Urinary bladder (tissue), 4 donors: Measurements from ENCODE around the gene MEIS2. TPM values are rescaled to one million over a fixed set of nuclear protein-coding genes. Genes with fewer than 3 reads are reported as not detected.

Experiments used
- DNase-seq: peaks from one replicate; pipeline ENCODE4 v3.0.0-alpha.2; 2015; ENCODE audit errors: extremely low spot score
- H3K27ac ChIP-seq: one replicate; pipeline ENCODE4 v1.5.1; 2013; ENCODE audit warnings: low read depth, mild to moderate bottlenecking, moderate library complexity
- H3K36me3 ChIP-seq: one replicate; pipeline ENCODE4 v1.6.1; 2013; ENCODE audit warnings: mild to moderate bottlenecking, moderate library complexity; ENCODE audit not compliant: insufficient read depth
- H3K4me1 ChIP-seq: one replicate; pipeline ENCODE4 v1.6.1; 2013; ENCODE audit warnings: mild to moderate bottlenecking, moderate library complexity; ENCODE audit not compliant: insufficient read depth
- H3K4me3 ChIP-seq: one replicate; pipeline ENCODE4 v1.5.1; 2013; ENCODE audit warnings: low read depth, low read length
- WGBS: extraction: QIAGEN DNeasy Blood & Tissue Kit; methylation state at CpG from one replicate; pipeline ENCODE4 v1.1.7; 2013; 5-methylcytosine and 5-hydroxymethylcytosine counted together
- polyA plus RNA-seq: library from polyadenylated mRNA; stranded (reverse); fragments of 200-250 nt; gene quantifications from one replicate; pipeline ENCODE4 v1.2.3, GENCODE V29; 2013
- total RNA-seq: library from RNA; depleted of rRNA; stranded (reverse); fragments of >200 nt; gene quantifications from one replicate; pipeline ENCODE4 v1.2.3, GENCODE V29; 2014
- donor health status: healthy with polysubstance abuse.
- donor health status: healthy.

The MEIS2 gene
- total and polyA plus RNA-seq, 2 donors, result 79.8 to 163 TPM

- H3K27ac ChIP-seq, result no peak overlapping the region
Measured at GRCh38 chr15:37131621-37132020, 31.3 kb upstream of the MEIS2 start.

GRCh38 chr15:37130356-37130755, 30.0 kb upstream of the MEIS2 start:
- no peak overlapping the region for H3K27ac ChIP-seq
- WGBS, result 86% methylated on average over 4 of the region's 4 CpGs
- H3K4me1 ChIP-seq, result no peaks in the 10 kb centered on the region
- no peaks in the 10 kb centered on the region for H3K36me3 ChIP-seq
- no peak overlapping the region for H3K4me3 ChIP-seq
- DNase-seq, result no peak

More at GRCh38 chr15:37131621-37132020, 31.3 kb upstream of the MEIS2 start:
- H3K36me3 ChIP-seq, result no peaks in the 10 kb centered on the region
- DNase-seq, result no peak
- no peaks in the 10 kb centered on the region for H3K4me1 ChIP-seq
- H3K4me3 ChIP-seq, result no peak overlapping the region
- 24% methylated on average over 2 of the region's 2 CpGs for WGBS

GRCh38 chr15:37125143-37125542, 24.8 kb upstream of the MEIS2 start:
- Histone ChIP-seq H3K27ac (no peak overlapping the region), H3K4me3 (no peak overlapping the region), H3K36me3 (no peaks in the 10 kb centered on the region), H3K4me1 (no peaks in the 10 kb centered on the region)
- 38% methylated on average over 4 of the region's 4 CpGs for WGBS
- no peak for DNase-seq

GRCh38 chr15:37124331-37124730, 24.0 kb upstream of the MEIS2 start:
- H3K4me3 ChIP-seq, result no peak overlapping the region
- no peak for DNase-seq
- H3K27ac ChIP-seq, result no peak overlapping the region
- H3K4me1 ChIP-seq, result no peaks in the 10 kb centered on the region
- H3K36me3 ChIP-seq, result no peaks in the 10 kb centered on the region

GRCh38 chr15:37122703-37123102, 22.4 kb upstream of the MEIS2 start:
- DNase-seq, result no peak
- no peak overlapping the region for H3K4me3 ChIP-seq
- WGBS, result 37% methylated on average over 1 of the region's 1 CpG
- no peaks in the 10 kb centered on the region for H3K4me1 ChIP-seq
- no peaks in the 10 kb centered on the region for H3K36me3 ChIP-seq
- no peak overlapping the region for H3K27ac ChIP-seq

GRCh38 chr15:37121492-37121891, 21.1 kb upstream of the MEIS2 start:
- Histone ChIP-seq H3K4me1 (no peaks in the 10 kb centered on the region), H3K4me3 (no peak overlapping the region), H3K27ac (no peak overlapping the region), H3K36me3 (no peaks in the 10 kb centered on the region)
- no peak for DNase-seq
- 92% methylated on average over 1 of the region's 1 CpG for WGBS

- H3K4me3 ChIP-seq, result no peak overlapping the region
- no peak for DNase-seq
- H3K4me1 ChIP-seq, result no peaks in the 10 kb centered on the region
- 93% methylated on average over 1 of the region's 1 CpG for WGBS
- no peaks in the 10 kb centered on the region for H3K36me3 ChIP-seq
- H3K27ac ChIP-seq, result no peak overlapping the region
Measured at GRCh38 chr15:37117030-37117429, 16.7 kb upstream of the MEIS2 start.

GRCh38 chr15:37115538-37115937, 15.2 kb upstream of the MEIS2 start:
- no peaks in the 10 kb centered on the region for H3K36me3 ChIP-seq
- H3K4me1 ChIP-seq, result no peaks in the 10 kb centered on the region
- WGBS, result 96% methylated on average over 3 of the region's 3 CpGs
- no peak for DNase-seq
- no peak overlapping the region for H3K4me3 ChIP-seq
- no peak overlapping the region for H3K27ac ChIP-seq

- H3K36me3 ChIP-seq, result no peaks in the 10 kb centered on the region
- WGBS, result 90% methylated on average over 5 of the region's 5 CpGs
- no peak for DNase-seq
- H3K4me3 ChIP-seq, result no peak overlapping the region
- peaks cover 3% of the 10 kb centered on the region for H3K4me1 ChIP-seq
- H3K27ac ChIP-seq, result no peak overlapping the region
Measured at GRCh38 chr15:37112971-37113670, 12.8 kb upstream of the MEIS2 start.

GRCh38 chr15:37112171-37112570, 11.8 kb upstream of the MEIS2 start:
- 46% methylated on average over 4 of the region's 4 CpGs for WGBS
- Histone ChIP-seq H3K27ac (no peak overlapping the region), H3K4me1 (peaks cover 3% of the 10 kb centered on the region), H3K36me3 (no peaks in the 10 kb centered on the region), H3K4me3 (no peak overlapping the region)
- no peak for DNase-seq

- peaks cover 3% of the 10 kb centered on the region for H3K4me1 ChIP-seq
- no peaks in the 10 kb centered on the region for H3K36me3 ChIP-seq
- peak overlapping the region; percentile 44 for H3K4me3 ChIP-seq
- DNase-seq, result no peak
- WGBS, result 39% methylated on average over 3 of the region's 3 CpGs
- H3K27ac ChIP-seq, result no peak overlapping the region
Measured at GRCh38 chr15:37111427-37111717, 11.0 kb upstream of the MEIS2 start.

- H3K4me1 ChIP-seq, result peaks cover 3% of the 10 kb centered on the region
- 26% methylated on average over 27 of the region's 27 CpGs for WGBS
- H3K4me3 ChIP-seq, result peak overlapping the region; percentile 44
- no peaks in the 10 kb centered on the region for H3K36me3 ChIP-seq
- no peak for DNase-seq
- no peak overlapping the region for H3K27ac ChIP-seq
Measured at GRCh38 chr15:37109872-37110572, 9.7 kb upstream of the MEIS2 start.

- Histone ChIP-seq H3K27ac (no peak overlapping the region), H3K4me3 (no peak overlapping the region), H3K36me3 (no peaks in the 10 kb centered on the region), H3K4me1 (peaks cover 3% of the 10 kb centered on the region)
- WGBS, result 40% methylated on average over 18 of the region's 18 CpGs
- no peak for DNase-seq
Measured at GRCh38 chr15:37109168-37109871, 9.0 kb upstream of the MEIS2 start.
